HEK293 (cell line): ENCODE results near the gene FAAH2.

ENCODE experiments used
- CTCF ChIA-PET: fragments of 350-600 bp; formaldehyde crosslinking; extraction: SDS; loops from one replicate; lab custom pipeline; 2021; ENCODE audit warnings: antibody characterized with exemption; lab: Yijun Ruan, JAX
- POLR2A ChIA-PET: fragments of 300-600 bp; formaldehyde crosslinking; extraction: SDS; loops from one replicate; lab custom pipeline; 2020; ENCODE audit warnings: antibody characterized with exemption, inconsistent platforms; lab: Yijun Ruan, JAX
- H3K27ac ChIP-seq: fragments of 200-500 bp; sonication (Bioruptor generic); 2 replicates; pipeline ENCODE4 v1.5.1; 2014; ENCODE audit warnings: low read depth, low read length, control low read depth, inconsistent platforms; ENCODE audit errors: extremely low read depth
- H3K36me3 ChIP-seq, 2 experiments: fragments of 200-500 bp in 1 of 2; sonication (Bioruptor generic) in 1 of 2; 1 replicate in 1 of 2; 2 replicates in 1 of 2; pipeline ENCODE4 v1.5.1; 2014 to 2017; ENCODE audit warnings: inconsistent platforms in 2 of 2, low read length in 2 of 2; ENCODE audit not compliant: control insufficient read depth in 2 of 2, insufficient read depth in 1 of 2
- H3K4me1 ChIP-seq: fragments of 200-500 bp; sonication (Bioruptor generic); 2 replicates; pipeline ENCODE4 v1.5.1; 2014; ENCODE audit warnings: mild to moderate bottlenecking, low read length, inconsistent platforms; ENCODE audit not compliant: control insufficient read depth, insufficient read depth
- H3K4me3 ChIP-seq: 2 replicates; pipeline ENCODE4 v1.5.1; 2011; ENCODE audit warnings: low read depth, mild to moderate bottlenecking, control low read depth, low read length, moderate library complexity
- H3K9me3 ChIP-seq: fragments of 200-500 bp; sonication (Bioruptor generic); 2 replicates; pipeline ENCODE4 v1.5.1; 2014; ENCODE audit warnings: low read depth, low read length, inconsistent platforms; ENCODE audit not compliant: control insufficient read depth, insufficient read depth
- BCL11B ChIP-seq: fragments of 450-650 bp; formaldehyde crosslinking; IDR thresholded peaks from 2 replicates; pipeline ENCODE4 v1.5.1; 2016; ENCODE audit warnings: low read depth, missing biosample characterization, missing genetic modification characterization
- EGR2 ChIP-seq: fragments of 450-650 bp; formaldehyde crosslinking; IDR thresholded peaks from 2 replicates; pipeline ENCODE4 v1.5.1; 2016; ENCODE audit warnings: low read depth, missing biosample characterization, missing genetic modification characterization
- GLI2 ChIP-seq: fragments of 450-650 bp; formaldehyde crosslinking; IDR thresholded peaks from 2 replicates; pipeline ENCODE4; 2017; ENCODE audit warnings: missing biosample characterization, missing genetic modification characterization, low read depth, borderline replicate concordance
- KLF10 ChIP-seq: fragments of 450-650 bp; IDR thresholded peaks from 2 replicates; pipeline ENCODE4 v1.5.1; 2018; ENCODE audit warnings: missing biosample characterization, mild to moderate bottlenecking, missing genetic modification characterization
- OVOL3 ChIP-seq: fragments of 450-650 bp; formaldehyde crosslinking; IDR thresholded peaks from 2 replicates; pipeline ENCODE4 v1.5.1; 2016; ENCODE audit warnings: missing biosample characterization, missing genetic modification characterization
- SCRT1 ChIP-seq: fragments of 450-650 bp; formaldehyde crosslinking; IDR thresholded peaks from 2 replicates; pipeline ENCODE4 v1.5.1; 2016; ENCODE audit warnings: missing biosample characterization, missing genetic modification characterization, borderline replicate concordance
- SP3 ChIP-seq: fragments of 450-650 bp; formaldehyde crosslinking; IDR thresholded peaks from 2 replicates; pipeline ENCODE4 v1.5.1; 2016; ENCODE audit warnings: missing biosample characterization, missing genetic modification characterization
- ZBTB20 ChIP-seq: fragments of 450-650 bp; formaldehyde crosslinking; IDR thresholded peaks from 2 replicates; pipeline ENCODE4 v1.5.1; 2016; ENCODE audit warnings: missing biosample characterization, missing genetic modification characterization
- ZFHX2 ChIP-seq: fragments of 450-650 bp; formaldehyde crosslinking; conservative IDR thresholded peaks from 2 replicates; pipeline ENCODE4 v1.5.1; 2016; ENCODE audit warnings: missing biosample characterization, missing genetic modification characterization
- ZNF121 ChIP-seq: fragments of 450-650 bp; formaldehyde crosslinking; IDR thresholded peaks from 2 replicates; pipeline ENCODE4 v1.5.1; 2016; ENCODE audit warnings: missing biosample characterization, missing genetic modification characterization
- ZNF138 ChIP-seq: fragments of 450-650 bp; formaldehyde crosslinking; IDR thresholded peaks from 2 replicates; pipeline ENCODE4 v1.5.1; 2016; ENCODE audit warnings: missing biosample characterization, missing genetic modification characterization, borderline replicate concordance
- ZNF2 ChIP-seq: fragments of 450-650 bp; formaldehyde crosslinking; IDR thresholded peaks from 2 replicates; pipeline ENCODE4 v1.5.1; 2016; ENCODE audit warnings: missing biosample characterization, missing genetic modification characterization
- ZNF211 ChIP-seq: fragments of 450-650 bp; formaldehyde crosslinking; IDR thresholded peaks from 2 replicates; pipeline ENCODE4 v1.5.1; 2016; ENCODE audit warnings: low read depth, missing biosample characterization, missing genetic modification characterization
- ZNF266 ChIP-seq: fragments of 450-650 bp; formaldehyde crosslinking; IDR thresholded peaks from 2 replicates; pipeline ENCODE4 v1.5.1; 2016; ENCODE audit warnings: missing biosample characterization, missing genetic modification characterization, low read depth
- ZNF274 ChIP-seq, 2 experiments: fragments of 200-500 bp in 1 of 2; fragments of 450-650 bp in 1 of 2; sonication (Bioruptor generic) in 1 of 2; formaldehyde crosslinking in 1 of 2; IDR thresholded peaks; 2 replicates each; pipeline versions ENCODE4 v1.5.1 to v1.6.1; 2014 to 2016; ENCODE audit warnings: borderline replicate concordance in 1 of 2, inconsistent platforms in 1 of 2, low read length in 1 of 2, missing biosample characterization in 1 of 2, missing genetic modification characterization in 1 of 2
- ZNF335 ChIP-seq: fragments of 450-650 bp; formaldehyde crosslinking; conservative IDR thresholded peaks from 2 replicates; pipeline ENCODE4 v1.5.1; 2016; ENCODE audit warnings: missing biosample characterization, missing genetic modification characterization
- ZNF514 ChIP-seq: fragments of 450-650 bp; formaldehyde crosslinking; IDR thresholded peaks from 2 replicates; pipeline ENCODE4 v1.5.1; 2016; ENCODE audit warnings: missing biosample characterization, missing genetic modification characterization
- ZNF530 ChIP-seq: fragments of 450-650 bp; formaldehyde crosslinking; IDR thresholded peaks from 2 replicates; pipeline ENCODE4 v1.5.1; 2016; ENCODE audit warnings: low read depth, missing biosample characterization, missing genetic modification characterization
- ZNF549 ChIP-seq: fragments of 450-650 bp; IDR thresholded peaks from 2 replicates; pipeline ENCODE4 v1.5.1; 2018; ENCODE audit warnings: missing biosample characterization, missing genetic modification characterization, mild to moderate bottlenecking, inconsistent platforms, moderate library complexity
- ZNF626 ChIP-seq: fragments of 450-650 bp; sonication (Bioruptor Pico); formaldehyde crosslinking; IDR thresholded peaks from 2 replicates; pipeline ENCODE4 v1.5.1; 2018; ENCODE audit warnings: missing biosample characterization, missing genetic modification characterization, inconsistent platforms
- ZNF791 ChIP-seq: fragments of 450-650 bp; formaldehyde crosslinking; IDR thresholded peaks from 2 replicates; pipeline ENCODE4 v1.5.1; 2016; ENCODE audit warnings: missing biosample characterization, missing genetic modification characterization
- ZNF843 ChIP-seq: fragments of 450-650 bp; formaldehyde crosslinking; IDR thresholded peaks from 2 replicates; pipeline ENCODE4 v1.5.1; 2016; ENCODE audit warnings: missing biosample characterization, missing genetic modification characterization
- TF ChIP-seq, protein P1 (sequence below): fragments of 450-650 bp; formaldehyde crosslinking; IDR thresholded peaks from 2 replicates; pipeline ENCODE4 v1.5.1; 2016; ENCODE audit warnings: missing biosample characterization, missing genetic modification characterization, low read depth
- TF ChIP-seq, protein P2 (sequence below): fragments of 450-650 bp; formaldehyde crosslinking; IDR thresholded peaks from 2 replicates; pipeline ENCODE4 v1.5.1; 2016; ENCODE audit warnings: missing biosample characterization, missing genetic modification characterization
- TF ChIP-seq, protein P3 (sequence below): fragments of 450-650 bp; formaldehyde crosslinking; IDR thresholded peaks from 2 replicates; pipeline ENCODE4 v1.5.1; 2016; ENCODE audit warnings: missing biosample characterization, missing genetic modification characterization
- TF ChIP-seq, protein P4 (sequence below): fragments of 450-650 bp; formaldehyde crosslinking; IDR thresholded peaks from 2 replicates; pipeline ENCODE4 v1.5.1; 2016; ENCODE audit warnings: missing biosample characterization, missing genetic modification characterization

FAAH2 gene

DNA sequence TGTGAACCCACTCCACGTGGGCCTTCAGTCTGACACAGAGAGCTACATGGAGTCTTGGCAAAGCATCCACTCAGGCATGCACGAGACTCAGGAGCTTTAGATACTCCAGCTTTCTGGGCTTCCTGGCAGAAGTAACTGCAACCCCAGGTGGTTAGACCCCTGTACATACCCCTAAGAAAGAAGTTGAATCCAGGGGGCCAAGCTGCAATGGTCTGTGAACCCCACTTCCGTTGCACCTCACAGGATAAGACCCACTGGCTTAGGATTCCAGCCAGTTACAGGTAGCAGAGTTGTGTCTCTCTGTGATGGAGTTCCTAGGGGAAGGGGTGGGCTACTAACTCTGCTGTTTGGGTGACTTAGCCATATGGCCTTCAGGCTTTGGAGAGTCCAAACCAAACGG is 21.4 kb upstream of the FAAH2 start:
- TF ChIP-seq GLI2 (no peak), ZNF626 (no peak), ZNF274 (IDR thresholded peaks at IDR 0.05; ENCODE audit: low read length) (no peak), ZNF274 (tag by site-specific recombination; IDR thresholded peaks at IDR 0.05; ENCODE audit: borderline replicate concordance) (no peak), ZNF211 (tag by site-specific recombination) (no peak), ZNF514 (tag by site-specific recombination) (no peak), ZNF335 (no peak), OVOL3 (tag by site-specific recombination) (no peak), ZNF791 (tag by site-specific recombination) (no peak), SCRT1 (no peak), ZNF138 (tag by site-specific recombination) (no peak), ZNF2 (no peak), ZNF549 (tag by site-specific recombination) (no peak), ZNF843 (tag by site-specific recombination) (no peak), ZFHX2 (no peak), ZBTB20 (no peak), KLF10 (tag by site-specific recombination) (no peak), ZNF530 (tag by site-specific recombination) (no peak)
- TF ChIP-seq, protein P1, sequence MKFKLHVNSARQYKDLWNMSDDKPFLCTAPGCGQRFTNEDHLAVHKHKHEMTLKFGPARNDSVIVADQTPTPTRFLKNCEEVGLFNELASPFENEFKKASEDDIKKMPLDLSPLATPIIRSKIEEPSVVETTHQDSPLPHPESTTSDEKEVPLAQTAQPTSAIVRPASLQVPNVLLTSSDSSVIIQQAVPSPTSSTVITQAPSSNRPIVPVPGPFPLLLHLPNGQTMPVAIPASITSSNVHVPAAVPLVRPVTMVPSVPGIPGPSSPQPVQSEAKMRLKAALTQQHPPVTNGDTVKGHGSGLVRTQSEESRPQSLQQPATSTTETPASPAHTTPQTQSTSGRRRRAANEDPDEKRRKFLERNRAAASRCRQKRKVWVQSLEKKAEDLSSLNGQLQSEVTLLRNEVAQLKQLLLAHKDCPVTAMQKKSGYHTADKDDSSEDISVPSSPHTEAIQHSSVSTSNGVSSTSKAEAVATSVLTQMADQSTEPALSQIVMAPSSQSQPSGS (tag by site-specific recombination) = no peak
- TF ChIP-seq, protein P2, sequence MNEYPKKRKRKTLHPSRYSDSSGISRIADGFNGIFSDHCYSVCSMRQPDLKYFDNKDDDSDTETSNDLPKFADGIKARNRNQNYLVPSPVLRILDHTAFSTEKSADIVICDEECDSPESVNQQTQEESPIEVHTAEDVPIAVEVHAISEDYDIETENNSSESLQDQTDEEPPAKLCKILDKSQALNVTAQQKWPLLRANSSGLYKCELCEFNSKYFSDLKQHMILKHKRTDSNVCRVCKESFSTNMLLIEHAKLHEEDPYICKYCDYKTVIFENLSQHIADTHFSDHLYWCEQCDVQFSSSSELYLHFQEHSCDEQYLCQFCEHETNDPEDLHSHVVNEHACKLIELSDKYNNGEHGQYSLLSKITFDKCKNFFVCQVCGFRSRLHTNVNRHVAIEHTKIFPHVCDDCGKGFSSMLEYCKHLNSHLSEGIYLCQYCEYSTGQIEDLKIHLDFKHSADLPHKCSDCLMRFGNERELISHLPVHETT (tag by site-specific recombination) = no peak
- TF ChIP-seq, protein P3, sequence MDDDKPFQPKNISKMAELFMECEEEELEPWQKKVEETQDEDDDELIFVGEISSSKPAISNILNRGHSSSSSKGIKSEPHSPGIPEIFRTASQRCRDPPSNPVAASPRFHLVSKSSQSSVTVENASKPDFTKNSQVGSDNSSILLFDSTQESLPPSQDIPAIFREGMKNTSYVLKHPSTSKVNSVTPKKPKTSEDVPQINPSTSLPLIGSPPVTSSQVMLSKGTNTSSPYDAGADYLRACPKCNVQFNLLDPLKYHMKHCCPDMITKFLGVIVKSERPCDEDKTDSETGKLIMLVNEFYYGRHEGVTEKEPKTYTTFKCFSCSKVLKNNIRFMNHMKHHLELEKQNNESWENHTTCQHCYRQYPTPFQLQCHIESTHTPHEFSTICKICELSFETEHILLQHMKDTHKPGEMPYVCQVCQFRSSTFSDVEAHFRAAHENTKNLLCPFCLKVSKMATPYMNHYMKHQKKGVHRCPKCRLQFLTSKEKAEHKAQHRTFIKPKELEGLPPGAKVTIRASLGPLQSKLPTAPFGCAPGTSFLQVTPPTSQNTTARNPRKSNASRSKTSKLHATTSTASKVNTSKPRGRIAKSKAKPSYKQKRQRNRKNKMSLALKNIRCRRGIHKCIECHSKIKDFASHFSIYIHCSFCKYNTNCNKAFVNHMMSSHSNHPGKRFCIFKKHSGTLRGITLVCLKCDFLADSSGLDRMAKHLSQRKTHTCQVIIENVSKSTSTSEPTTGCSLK (tag by site-specific recombination) = no peak
- Histone ChIP-seq H3K27ac (no peak overlapping the region), H3K9me3 (peaks cover 4% of the 10 kb centered on the region; the same call in 1 of the 2 replicates), H3K4me3 (no peak overlapping the region), H3K4me1 (no peaks in the 10 kb centered on the region), H3K36me3 (no peaks in the 10 kb centered on the region)
- ChIA-PET POLR2A (no interaction called here), CTCF (no interaction called here)

DNA sequence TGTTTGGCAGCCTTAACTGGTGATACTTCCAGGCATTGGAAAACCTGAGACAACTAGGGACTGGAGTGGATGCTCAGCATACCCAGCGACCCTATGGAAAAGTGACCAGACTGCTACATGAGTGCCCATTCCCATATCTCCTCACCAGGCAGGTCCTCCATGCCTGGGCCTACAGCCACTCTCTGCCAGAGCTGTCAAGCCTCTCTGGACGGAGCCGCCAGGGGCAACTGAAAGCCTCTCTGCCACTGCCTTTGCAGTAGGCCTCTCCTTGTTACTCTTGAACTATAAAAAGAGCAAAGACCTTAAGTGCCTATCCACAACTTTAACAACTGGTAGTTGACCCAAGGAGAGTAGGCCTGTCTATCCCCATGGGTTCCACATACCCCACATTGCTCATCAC is 20.2 kb upstream of the FAAH2 start:
- Histone ChIP-seq H3K9me3 (peaks cover 4% of the 10 kb centered on the region; the same call in 1 of the 2 replicates), H3K4me1 (no peaks in the 10 kb centered on the region)

More for the DNA sequence above, 20.2 kb upstream of the FAAH2 start:
- CTCF ChIA-PET = no interaction called here
- Histone ChIP-seq H3K27ac (no peak overlapping the region), H3K36me3 (no peaks in the 10 kb centered on the region), H3K4me3 (no peak overlapping the region)
- POLR2A ChIA-PET = no interaction called here
- no peak for TF ChIP-seq EGR2 (tag by site-specific recombination)
- TF ChIP-seq BCL11B = no peak
- no peak for TF ChIP-seq SP3
- TF ChIP-seq, protein P4, sequence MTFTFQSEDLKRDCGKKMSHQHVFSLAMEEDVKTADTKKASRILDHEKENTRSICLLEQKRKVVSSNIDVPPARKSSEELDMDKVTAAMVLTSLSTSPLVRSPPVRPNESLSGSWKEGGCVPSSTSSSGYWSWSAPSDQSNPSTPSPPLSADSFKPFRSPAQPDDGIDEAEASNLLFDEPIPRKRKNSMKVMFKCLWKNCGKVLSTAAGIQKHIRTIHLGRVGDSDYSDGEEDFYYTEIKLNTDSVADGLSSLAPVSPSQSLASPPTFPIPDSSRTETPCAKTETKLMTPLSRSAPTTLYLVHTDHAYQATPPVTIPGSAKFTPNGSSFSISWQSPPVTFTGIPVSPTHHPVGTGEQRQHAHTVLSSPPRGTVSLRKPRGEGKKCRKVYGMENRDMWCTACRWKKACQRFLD (tag by site-specific recombination) = no peak
- no peak for TF ChIP-seq ZNF266 (tag by site-specific recombination)
- TF ChIP-seq ZNF121 (tag by site-specific recombination) = no peak
